ENCODE results near the gene CRYBG2. TPM values are rescaled to one million over a fixed set of nuclear protein-coding genes. Genes with fewer than 3 reads are reported as not detected.

Gene CRYBG2
- total RNA-seq, 1 donor from 2014 or later = not detected

- DNase-seq (ENCODE audit: low spot score) = no peak
- intact Hi-C loops (cut with DNase I) = loop anchor here (5.0 kb wide), 1 partner anchor 76 kb away; no protein-coding TSS in a partner anchor
Observed at GRCh38 chr1:26286064-26286416, 67.9 kb downstream of the CRYBG2 start.

GRCh38 chr1:26285366-26286063 lies 68.4 kb downstream of the CRYBG2 start:
- no peak for DNase-seq (ENCODE audit: low spot score)
- intact Hi-C loops (cut with DNase I) = loop anchor here (5.0 kb wide), 1 partner anchor 77 kb away; no protein-coding TSS in a partner anchor

GRCh38 chr1:26284597-26285347 lies 69.2 kb downstream of the CRYBG2 start:
- intact Hi-C loops (cut with DNase I) = loop anchor here (5.0 kb wide), 1 partner anchor 78 kb away; no protein-coding TSS in a partner anchor
- peak; percentile 87 for DNase-seq (ENCODE audit: low spot score)

GRCh38 chr1:26283871-26284596 lies 69.9 kb downstream of the CRYBG2 start:
- peak; percentile 75 for DNase-seq (ENCODE audit: low spot score)
- intact Hi-C loops (cut with DNase I) = no loop called here

- DNase-seq (ENCODE audit: low spot score) = no peak
- intact Hi-C loops (cut with DNase I) = no loop called here
Observed at GRCh38 chr1:26283279-26283853, 70.6 kb downstream of the CRYBG2 start.

- intact Hi-C loops (cut with DNase I) = loop anchor here (1.0 kb wide), 1 partner anchor 9 kb away; no protein-coding TSS in a partner anchor
- DNase-seq (ENCODE audit: low spot score) = no peak
Observed at GRCh38 chr1:26282401-26282918, 71.5 kb downstream of the CRYBG2 start.

- no peak for DNase-seq (ENCODE audit: low spot score)
- intact Hi-C loops (cut with DNase I) = loop anchor here (1.0 kb wide), 1 partner anchor 9 kb away; no protein-coding TSS in a partner anchor
Observed at GRCh38 chr1:26281971-26282370, 72.0 kb downstream of the CRYBG2 start.

GRCh38 chr1:26281091-26281958 lies 72.6 kb downstream of the CRYBG2 start:
- intact Hi-C loops (cut with DNase I) = no loop called here

GRCh38 chr1:26280333-26281042 lies 73.4 kb downstream of the CRYBG2 start:
- no peak for DNase-seq (ENCODE audit: low spot score)
- intact Hi-C loops (cut with DNase I) = no loop called here

More at GRCh38 chr1:26281091-26281958, 72.6 kb downstream of the CRYBG2 start:
- DNase-seq (ENCODE audit: low spot score) = no peak

- peak; percentile 96 for DNase-seq (ENCODE audit: low spot score)
- intact Hi-C loops (cut with DNase I) = no loop called here
Observed at GRCh38 chr1:26279456-26280332, 74.2 kb downstream of the CRYBG2 start, which contains the start of gene SH3BGRL3. Gene SH3BGRL3, plus strand, starts transcription at chr1:26280086. Its CDS starts 70 bp downstream, at chr1:26280156.

GRCh38 chr1:26278724-26279455 lies 75.0 kb downstream of the CRYBG2 start:
- DNase-seq (ENCODE audit: low spot score) = no peak
- intact Hi-C loops (cut with DNase I) = no loop called here

- intact Hi-C loops (cut with DNase I) = no loop called here
Observed at GRCh38 chr1:26278303-26278702, 75.6 kb downstream of the CRYBG2 start.

GRCh38 chr1:26277719-26278118 lies 76.2 kb downstream of the CRYBG2 start:
- intact Hi-C loops (cut with DNase I) = no loop called here
- no peak for DNase-seq (ENCODE audit: low spot score)

More at GRCh38 chr1:26278303-26278702, 75.6 kb downstream of the CRYBG2 start:
- no peak for DNase-seq (ENCODE audit: low spot score)

- intact Hi-C loops (cut with DNase I) = no loop called here
Observed at GRCh38 chr1:26277261-26277661, 76.7 kb downstream of the CRYBG2 start.

GRCh38 chr1:26276432-26276838 lies 77.5 kb downstream of the CRYBG2 start:
- no peak for DNase-seq (ENCODE audit: low spot score)
- intact Hi-C loops (cut with DNase I) = no loop called here

More at GRCh38 chr1:26277261-26277661, 76.7 kb downstream of the CRYBG2 start:
- DNase-seq (ENCODE audit: low spot score) = no peak
